PC-9 (cell line): Measurements from ENCODE around the gene SNAPC2. TPM values are rescaled to one million over a fixed set of nuclear protein-coding genes. Genes with fewer than 3 reads are reported as not detected.

Experiments used
- BruUV-seq: library from RNA; stranded (reverse); fragments of 400-500 nt; replicated peaks from 2 replicates; lab custom pipeline; 2021; lab: Mats Ljungman, UMichigan
- CTCF ChIA-PET: fragments of 300-600 bp; sonication (Branson Sonifier 250); formaldehyde crosslinking; loops from one replicate; lab custom pipeline; 2022; ENCODE audit warnings: antibody characterized with exemption; lab: Charles Lee
- POLR2A ChIA-PET: fragments of 300-600 bp; sonication (Branson Sonifier 250); formaldehyde crosslinking; loops from one replicate; lab custom pipeline; 2022; ENCODE audit warnings: antibody characterized with exemption; ENCODE audit not compliant: unreplicated experiment; lab: Charles Lee
- DNase-seq, 2 experiments: peaks; one replicate each; pipeline versions ENCODE4 v3.0.0 to v3.0.0-alpha.2; 2015 to 2022; ENCODE audit warnings: mixed read lengths in 1 of 2
- H2AFZ ChIP-seq: fragments of 200-600 bp; sonication (generic); 2 replicates; pipeline ENCODE4 v1.8.1; 2017; ENCODE audit warnings: antibody characterized with exemption
- H3F3A ChIP-seq: fragments of 200-600 bp; sonication (generic); 2 replicates; pipeline ENCODE4 v1.8.1; 2017; ENCODE audit warnings: antibody characterized with exemption, mild to moderate bottlenecking, low read depth; ENCODE audit not compliant: insufficient read depth
- H3K27ac ChIP-seq: fragments of 200-600 bp; sonication (generic); 2 replicates; pipeline ENCODE4 v1.6.1; 2016; ENCODE audit warnings: mixed run types
- H3K27me3 ChIP-seq: fragments of 200-600 bp; sonication (generic); 2 replicates; pipeline ENCODE4 v1.6.1; 2016; ENCODE audit warnings: low read depth, mixed run types; ENCODE audit not compliant: insufficient read depth
- H3K36me3 ChIP-seq: fragments of 200-600 bp; sonication (generic); 2 replicates; pipeline ENCODE4 v1.6.1; 2016; ENCODE audit warnings: low read depth, mixed run types
- H3K4me1 ChIP-seq: fragments of 200-600 bp; sonication (generic); replicated peaks from 2 replicates; pipeline ENCODE4 v1.6.1; 2016; ENCODE audit warnings: mixed run types; ENCODE audit not compliant: insufficient read depth
- H3K4me2 ChIP-seq: fragments of 200-600 bp; sonication (generic); 2 replicates; pipeline ENCODE4 v1.6.1; 2017; ENCODE audit warnings: mixed run types
- H3K4me3 ChIP-seq: fragments of 200-600 bp; sonication (generic); 2 replicates; pipeline ENCODE4 v1.6.1; 2016; ENCODE audit warnings: mixed run types
- H3K79me2 ChIP-seq: fragments of 200-600 bp; sonication (generic); 2 replicates; pipeline ENCODE4 v1.6.1; 2017; ENCODE audit warnings: low read depth, mixed run types
- H3K9me2 ChIP-seq: fragments of 200-600 bp; sonication (generic); 2 replicates; pipeline ENCODE4 v1.8.1; 2017; ENCODE audit warnings: mild to moderate bottlenecking; ENCODE audit not compliant: insufficient read depth
- H3K9me3 ChIP-seq: fragments of 200-600 bp; sonication (generic); 2 replicates; pipeline ENCODE4 v1.8.1; 2016; ENCODE audit warnings: low read depth; ENCODE audit not compliant: insufficient read depth
- H4K20me1 ChIP-seq: fragments of 200-600 bp; sonication (generic); 2 replicates; pipeline ENCODE4 v1.8.1; 2017; ENCODE audit not compliant: insufficient read depth
- CTCF ChIP-seq: fragments of 200-600 bp; sonication (generic); conservative IDR thresholded peaks from 2 replicates; pipeline ENCODE4 v1.6.1; 2017; ENCODE audit warnings: mixed run types, antibody characterized with exemption, mild to moderate bottlenecking, moderate library complexity
- EZH2 ChIP-seq: fragments of 200-600 bp; sonication (generic); IDR thresholded peaks from 2 replicates; pipeline ENCODE4 v1.8.0; 2017; ENCODE audit warnings: antibody characterized with exemption, low read depth
- intact Hi-C: fragments of 100-400 bp; cut with micrococcal nuclease; formaldehyde crosslinking; loops from one replicate; pipeline ENCODE4 v1.10.0; 2022; ENCODE audit not compliant: unreplicated experiment
- total RNA-seq: library from RNA; stranded (reverse); gene quantifications from 2 replicates; pipeline ENCODE4 v1.2.3, GENCODE V29; 2021

Gene SNAPC2
- total RNA-seq, 1 experiment from 2014 or later, result 37.5 TPM

- POLR2A ChIA-PET, result no interaction called here
- Histone ChIP-seq H3K36me3 (peaks cover 17% of the 10 kb centered on the region), H3K27me3 (no peaks in the 10 kb centered on the region)
These were observed 42.6 kb downstream of the SNAPC2 start for GRCh38 chr19:7962644-7963268.

GRCh38 chr19:7963566-7963965 is 43.4 kb downstream of the SNAPC2 start:
- CTCF ChIA-PET, result no interaction called here
- POLR2A ChIA-PET, result interaction anchor here (0.6 kb wide), 1 partner anchor 869 kb away, joined by 3 read pairs; no protein-coding TSS in a partner anchor
- no peak overlapping the region for H3K4me3 ChIP-seq
- intact Hi-C loops, result no loop called here
- no TSS peak for BruUV-seq
- DNase-seq, result no peak
- no peak overlapping the region for H3K4me2 ChIP-seq
- H3K36me3 ChIP-seq, result peaks cover 17% of the 10 kb centered on the region
- H4K20me1 ChIP-seq, result peaks cover 19% of the 10 kb centered on the region
- H3F3A ChIP-seq, result peaks cover 31% of the 10 kb centered on the region
- no peak overlapping the region for H3K27ac ChIP-seq
- H3K27me3 ChIP-seq, result no peaks in the 10 kb centered on the region
- H3K9me2 ChIP-seq, result no peaks in the 10 kb centered on the region
- TF ChIP-seq CTCF (no peak), EZH2 (no peak)
- H3K9me3 ChIP-seq, result no peaks in the 10 kb centered on the region
- no peaks in the 10 kb centered on the region for H3K4me1 ChIP-seq
- no peaks in the 10 kb centered on the region for H3K79me2 ChIP-seq
- no peak overlapping the region for H2AFZ ChIP-seq

More at GRCh38 chr19:7962644-7963268, 42.6 kb downstream of the SNAPC2 start:
- H3K9me3 ChIP-seq, result no peaks in the 10 kb centered on the region
- intact Hi-C loops, result no loop called here
- no peak overlapping the region for H3K4me2 ChIP-seq
- H3K27ac ChIP-seq, result no peak overlapping the region
- no peak overlapping the region for H2AFZ ChIP-seq
- no peak for DNase-seq
- H3K79me2 ChIP-seq, result no peaks in the 10 kb centered on the region
- no peak for TF ChIP-seq EZH2
- no peak for TF ChIP-seq CTCF
- H3K4me3 ChIP-seq, result no peak overlapping the region
- no peaks in the 10 kb centered on the region for H3K9me2 ChIP-seq
- H3F3A ChIP-seq, result peaks cover 31% of the 10 kb centered on the region
- CTCF ChIA-PET, result no interaction called here
- H3K4me1 ChIP-seq, result no peaks in the 10 kb centered on the region
- peaks cover 19% of the 10 kb centered on the region; the same call in 1 of the 2 replicates for H4K20me1 ChIP-seq
- BruUV-seq, result no TSS peak

- no peaks in the 10 kb centered on the region for H3K79me2 ChIP-seq
- H3K9me3 ChIP-seq, result no peaks in the 10 kb centered on the region
- H3K4me1 ChIP-seq, result no peaks in the 10 kb centered on the region
- H3K9me2 ChIP-seq, result no peaks in the 10 kb centered on the region
- H3F3A ChIP-seq, result peaks cover 19% of the 10 kb centered on the region
- TF ChIP-seq CTCF, result no peak
- TF ChIP-seq EZH2, result no peak
- CTCF ChIA-PET, result no interaction called here
- H3K27ac ChIP-seq, result no peak overlapping the region
- no peak for DNase-seq
- no peak overlapping the region for H3K4me2 ChIP-seq
- BruUV-seq, result no TSS peak
- no peak overlapping the region for H2AFZ ChIP-seq
- no peaks in the 10 kb centered on the region for H3K27me3 ChIP-seq
- no peak overlapping the region for H3K4me3 ChIP-seq
- peaks cover 22% of the 10 kb centered on the region for H3K36me3 ChIP-seq
- POLR2A ChIA-PET, result interaction anchor here (0.7 kb wide), 1 partner anchor 288 kb away, joined by 3 read pairs; no protein-coding TSS in a partner anchor
- peaks cover 18% of the 10 kb centered on the region for H4K20me1 ChIP-seq
- intact Hi-C loops, result no loop called here
These were observed 45.2 kb downstream of the SNAPC2 start for GRCh38 chr19:7965259-7965841.
